A204.1 (cell line): ENCODE measurements around the gene HPS1.
"Not testable (repeated sequence)": the region's sequence is repeated elsewhere in the genome, so short reads cannot be mapped to it uniquely, and the experiment has no call there.

Experiments
- FAIRE-seq: peaks from 2 replicates; lab custom pipeline; 2012; peaks lifted over from hg19 to GRCh38; lab: Jason Lieb, UNC

The HPS1 gene

GRCh38 chr10:98389398-98389797 lies 57.3 kb downstream of the HPS1 start:
- FAIRE-seq = no peak

GRCh38 chr10:98388101-98388655 lies 58.6 kb downstream of the HPS1 start:
- FAIRE-seq = no peak

- FAIRE-seq = no peak
These were observed 62.1 kb downstream of the HPS1 start for GRCh38 chr10:98384531-98385133.

GRCh38 chr10:98383869-98384268 lies 62.9 kb downstream of the HPS1 start:
- FAIRE-seq = no peak

GRCh38 chr10:98383134-98383667 lies 63.5 kb downstream of the HPS1 start:
- FAIRE-seq = not testable (repeated sequence)

GRCh38 chr10:98382691-98383101 lies 64.0 kb downstream of the HPS1 start:
- FAIRE-seq = no peak

GRCh38 chr10:98380493-98381339 lies 66.0 kb downstream of the HPS1 start:
- FAIRE-seq = no peak

- no peak for FAIRE-seq
These were observed 68.0 kb downstream of the HPS1 start for GRCh38 chr10:98378722-98379121.

GRCh38 chr10:98377536-98377935 lies 69.2 kb downstream of the HPS1 start:
- FAIRE-seq = no peak

- FAIRE-seq = no peak
These were observed 69.7 kb downstream of the HPS1 start for GRCh38 chr10:98377001-98377400.

GRCh38 chr10:98376485-98376884 lies 70.2 kb downstream of the HPS1 start:
- FAIRE-seq = no peak

GRCh38 chr10:98374217-98374985 lies 72.3 kb downstream of the HPS1 start:
- no peak for FAIRE-seq

GRCh38 chr10:98373260-98374040 lies 73.3 kb downstream of the HPS1 start:
- FAIRE-seq = no peak

- no peak for FAIRE-seq
These were observed 75.6 kb downstream of the HPS1 start for GRCh38 chr10:98370831-98371820.

GRCh38 chr10:98369801-98370200 lies 76.9 kb downstream of the HPS1 start:
- FAIRE-seq = no peak

- FAIRE-seq = no peak
These were observed 78.1 kb downstream of the HPS1 start for GRCh38 chr10:98368644-98369043.

- no peak for FAIRE-seq
These were observed 78.9 kb downstream of the HPS1 start for GRCh38 chr10:98367604-98368451.
